Breast epithelium (tissue), 4 donors: ENCODE measurements around the gene DAB1. TPM values are rescaled to one million over a fixed set of nuclear protein-coding genes. Genes with fewer than 3 reads are reported as not detected.

Experiments
- DNase-seq, 2 donors: peaks; one replicate each; pipeline ENCODE4 v3.0.0-alpha.2; 2019; ENCODE audit warnings: low spot score in 2 of 2
- H3K27ac ChIP-seq, 2 donors: fragments of 200-600 bp; sonication (generic) in 1 of 2; one replicate each; pipeline ENCODE4 v1.5.1; 2016 to 2019; ENCODE audit warnings: mild to moderate bottlenecking in 1 of 2
- H3K27me3 ChIP-seq, 2 donors: fragments of 200-600 bp; sonication (generic) in 1 of 2; one replicate each; pipeline versions ENCODE4 v1.5.1 to v1.6.0; 2017 to 2019; ENCODE audit warnings: control low read depth in 1 of 2, mild to moderate bottlenecking in 1 of 2
- H3K36me3 ChIP-seq: fragments of 200-600 bp; one replicate; pipeline ENCODE4 v1.5.1; 2019
- H3K4me1 ChIP-seq, 2 donors: fragments of 200-600 bp; sonication (generic); one replicate each; pipeline ENCODE4 v1.5.1; 2016 to 2019; ENCODE audit warnings: control low read depth in 1 of 2
- H3K4me3 ChIP-seq, 3 donors: fragments of 200-600 bp; sonication (generic); 1 replicate in 2 of 3; 2 replicates in 1 of 3; pipeline ENCODE4 v1.5.1; 2016 to 2019; ENCODE audit warnings: mild to moderate bottlenecking in 3 of 3, moderate library complexity in 2 of 3
- H3K9me3 ChIP-seq, 2 donors: fragments of 200-600 bp; sonication (generic) in 1 of 2; one replicate each; pipeline ENCODE4 v1.5.1; 2016 to 2019; ENCODE audit warnings: control low read depth in 1 of 2
- POLR2A ChIP-seq: fragments of 450-650 bp; IDR thresholded peaks from one replicate; pipeline ENCODE4 v1.6.1; 2016; ENCODE audit warnings: antibody characterized with exemption, mild to moderate bottlenecking, moderate library complexity
- POLR2AphosphoS5 ChIP-seq, 3 donors: sonication (generic); formaldehyde crosslinking; IDR thresholded peaks; one replicate each; pipeline ENCODE4 v1.6.1; 2017; ENCODE audit warnings: antibody characterized with exemption in 3 of 3
- intact Hi-C: fragments of 100-400 bp; cut with DNase I; formaldehyde crosslinking; loops from one replicate; pipeline ENCODE4 v1.15.1; 2023; ENCODE audit warnings: low total_unique reads
- total RNA-seq, 3 donors: library from RNA; depleted of rRNA; stranded (reverse); fragments of >200 nt; gene quantifications; one replicate each; pipeline ENCODE4 v1.1.0, GENCODE V29; 2016
- TF ChIP-seq, protein P1 (sequence below), 3 donors: fragments of 450-650 bp; IDR thresholded peaks; one replicate each; pipeline ENCODE4 v1.5.1; 2016 to 2017; ENCODE audit warnings: antibody characterized with exemption in 3 of 3, mild to moderate bottlenecking in 3 of 3, moderate library complexity in 3 of 3

Gene DAB1
- total RNA-seq, 3 donors from 2014 or later = 0.48 to 0.66 (median 0.59) TPM

DNA sequence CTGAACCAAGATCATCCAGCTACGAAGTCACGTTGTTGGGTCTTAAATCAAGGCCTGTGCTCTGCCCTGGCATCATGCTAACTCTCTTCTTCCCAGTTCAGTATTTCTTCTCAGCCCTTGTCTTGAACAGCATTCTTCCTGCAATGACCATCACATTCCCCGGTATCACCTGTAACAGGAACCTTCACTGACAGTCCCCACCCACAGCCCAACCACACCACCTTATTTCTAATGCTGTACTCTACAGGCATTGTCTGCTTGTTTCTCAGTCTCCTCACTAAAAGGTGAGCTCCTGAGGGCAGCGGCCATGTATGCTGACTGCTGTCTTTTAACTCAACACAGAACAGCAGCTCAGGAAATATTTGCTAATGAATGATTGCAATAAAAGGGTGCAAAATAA is 54.0 kb downstream of the DAB1 start:
- Histone ChIP-seq H3K27me3 (no peaks in the 10 kb centered on the region), H3K4me3 (no peak overlapping the region), H3K9me3 (peaks cover 8 to 16% of the 10 kb centered on the region in 2 donors), H3K4me1 (no peaks in the 10 kb centered on the region), H3K27ac (no peak overlapping the region), H3K36me3 (no peaks in the 10 kb centered on the region)
- DNase-seq = no peak
- TF ChIP-seq POLR2AphosphoS5 (IDR thresholded peaks at IDR 0.05) (no peak), POLR2A (no peak)
- TF ChIP-seq, protein P1, sequence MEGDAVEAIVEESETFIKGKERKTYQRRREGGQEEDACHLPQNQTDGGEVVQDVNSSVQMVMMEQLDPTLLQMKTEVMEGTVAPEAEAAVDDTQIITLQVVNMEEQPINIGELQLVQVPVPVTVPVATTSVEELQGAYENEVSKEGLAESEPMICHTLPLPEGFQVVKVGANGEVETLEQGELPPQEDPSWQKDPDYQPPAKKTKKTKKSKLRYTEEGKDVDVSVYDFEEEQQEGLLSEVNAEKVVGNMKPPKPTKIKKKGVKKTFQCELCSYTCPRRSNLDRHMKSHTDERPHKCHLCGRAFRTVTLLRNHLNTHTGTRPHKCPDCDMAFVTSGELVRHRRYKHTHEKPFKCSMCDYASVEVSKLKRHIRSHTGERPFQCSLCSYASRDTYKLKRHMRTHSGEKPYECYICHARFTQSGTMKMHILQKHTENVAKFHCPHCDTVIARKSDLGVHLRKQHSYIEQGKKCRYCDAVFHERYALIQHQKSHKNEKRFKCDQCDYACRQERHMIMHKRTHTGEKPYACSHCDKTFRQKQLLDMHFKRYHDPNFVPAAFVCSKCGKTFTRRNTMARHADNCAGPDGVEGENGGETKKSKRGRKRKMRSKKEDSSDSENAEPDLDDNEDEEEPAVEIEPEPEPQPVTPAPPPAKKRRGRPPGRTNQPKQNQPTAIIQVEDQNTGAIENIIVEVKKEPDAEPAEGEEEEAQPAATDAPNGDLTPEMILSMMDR (IDR thresholded peaks at IDR 0.05) = no peak
- intact Hi-C loops = no loop called here

DNA sequence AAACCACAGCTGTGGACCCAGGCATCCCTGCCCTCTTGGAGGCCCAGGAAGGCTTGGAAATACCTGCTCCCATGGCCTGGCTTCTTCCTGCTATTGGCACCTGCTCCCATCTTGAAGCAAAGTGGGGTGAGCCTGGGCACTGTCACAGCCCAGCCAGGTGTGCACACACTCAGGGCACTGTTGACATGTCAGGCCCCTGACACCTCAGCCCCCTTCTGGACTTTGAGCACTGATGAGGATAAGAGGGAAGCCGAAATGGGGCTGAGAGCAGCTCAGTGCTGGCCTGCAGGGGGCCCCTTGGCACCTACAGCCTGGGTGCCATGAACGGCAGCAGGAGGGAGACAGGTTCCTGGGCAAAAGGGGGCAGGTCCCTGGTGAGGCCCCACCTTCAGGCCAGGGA is 55.9 kb downstream of the DAB1 start:
- Histone ChIP-seq H3K36me3 (no peaks in the 10 kb centered on the region), H3K9me3 (peaks cover 8 to 16% of the 10 kb centered on the region in 2 donors), H3K4me1 (no peaks in the 10 kb centered on the region), H3K27ac (no peak overlapping the region), H3K27me3 (no peaks in the 10 kb centered on the region), H3K4me3 (no peak overlapping the region)
- intact Hi-C loops = no loop called here
- TF ChIP-seq, protein P1 (IDR thresholded peaks at IDR 0.05) = no peak
- TF ChIP-seq POLR2A = no peak
- TF ChIP-seq POLR2AphosphoS5 (IDR thresholded peaks at IDR 0.05) = no peak
- no peak for DNase-seq

DNA sequence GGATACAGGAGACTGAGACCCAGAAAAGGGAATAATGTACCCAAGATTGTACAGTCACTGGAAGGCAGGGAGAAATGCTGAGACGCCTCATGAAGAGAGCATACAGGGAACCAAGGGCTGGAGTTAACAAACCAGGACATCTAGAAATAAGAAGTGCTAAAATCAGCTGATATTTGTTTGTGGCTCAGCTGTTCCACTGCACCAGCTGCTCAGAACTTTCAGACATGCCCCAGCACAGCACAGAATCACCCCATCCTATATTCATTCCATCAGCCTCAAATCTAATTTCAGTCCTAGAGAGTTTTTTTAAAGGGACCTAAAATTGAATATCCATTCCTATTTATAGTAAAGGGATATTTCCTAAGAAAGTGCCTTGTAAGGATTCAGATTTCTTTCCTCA is 60.2 kb downstream of the DAB1 start:
- Histone ChIP-seq H3K9me3 (peaks cover 8 to 17% of the 10 kb centered on the region in 2 donors), H3K4me3 (no peak overlapping the region), H3K27me3 (no peaks in the 10 kb centered on the region), H3K27ac (no peak overlapping the region), H3K36me3 (no peaks in the 10 kb centered on the region), H3K4me1 (no peaks in the 10 kb centered on the region)
- TF ChIP-seq, protein P1 (IDR thresholded peaks at IDR 0.05) = no peak
- TF ChIP-seq POLR2A (no peak), POLR2AphosphoS5 (IDR thresholded peaks at IDR 0.05) (no peak)
- intact Hi-C loops = no loop called here
- no peak for DNase-seq

DNA sequence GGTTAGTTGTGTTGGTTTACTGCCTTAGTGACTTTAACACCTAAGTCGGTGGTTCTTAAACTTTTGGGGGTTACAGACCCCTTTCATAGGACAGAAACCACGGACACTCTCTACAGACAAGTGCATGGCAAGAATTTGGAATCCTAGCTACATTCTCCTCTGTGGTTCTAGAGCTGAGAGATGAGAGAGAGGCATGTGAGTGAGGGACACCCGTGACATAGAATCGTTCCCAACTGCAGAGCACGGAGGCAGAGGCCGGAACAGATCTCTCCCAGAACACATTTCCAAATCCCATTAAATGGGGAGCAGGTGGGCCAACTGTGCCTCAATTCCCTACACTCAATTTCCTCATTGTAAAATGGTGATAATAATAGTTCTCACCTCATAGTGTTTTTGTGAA is 60.7 kb downstream of the DAB1 start:
- TF ChIP-seq, protein P1 (IDR thresholded peaks at IDR 0.05) = no peak
- TF ChIP-seq POLR2AphosphoS5 (IDR thresholded peaks at IDR 0.05) (no peak), POLR2A (no peak)
- Histone ChIP-seq H3K36me3 (no peaks in the 10 kb centered on the region), H3K9me3 (peaks cover 4 to 15% of the 10 kb centered on the region in 2 donors), H3K27me3 (no peaks in the 10 kb centered on the region), H3K4me1 (no peaks in the 10 kb centered on the region), H3K4me3 (no peak overlapping the region), H3K27ac (no peak overlapping the region)
- intact Hi-C loops = no loop called here
- no peak for DNase-seq

DNA sequence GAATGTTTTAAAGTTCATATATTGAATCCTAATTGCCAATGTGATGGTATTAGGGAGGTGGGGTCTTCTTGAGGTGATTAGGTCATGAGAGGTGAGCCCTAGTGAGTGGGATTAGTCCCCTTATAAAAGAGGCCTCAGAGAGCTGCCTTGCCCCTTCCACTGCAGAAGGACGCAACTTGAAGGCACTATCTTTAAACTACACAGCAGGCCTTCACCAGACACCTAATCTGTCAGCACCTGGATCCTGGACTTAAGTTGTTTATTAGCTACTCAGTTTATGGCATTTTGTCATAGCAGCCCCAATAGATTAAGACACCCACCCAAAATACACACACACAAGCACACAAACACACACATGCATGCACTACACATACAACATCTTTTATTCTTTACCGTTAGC is 61.4 kb downstream of the DAB1 start:
- Histone ChIP-seq H3K36me3 (no peaks in the 10 kb centered on the region), H3K4me1 (no peaks in the 10 kb centered on the region), H3K4me3 (no peak overlapping the region), H3K27me3 (no peaks in the 10 kb centered on the region), H3K9me3 (peaks cover 0 to 8% of the 10 kb centered on the region in 2 donors), H3K27ac (no peak overlapping the region)
- intact Hi-C loops = no loop called here
- no peak for DNase-seq
- no peak for TF ChIP-seq POLR2A
- TF ChIP-seq POLR2AphosphoS5 (IDR thresholded peaks at IDR 0.05) = no peak
- TF ChIP-seq, protein P1 (IDR thresholded peaks at IDR 0.05) = no peak
